ENCODE results near the gene KRT26. TPM values are rescaled to one million over a fixed set of nuclear protein-coding genes. Genes with fewer than 3 reads are reported as not detected.

KRT26 gene
- total and polyA plus RNA-seq, 5 experiments from 2014 or later: not detected

- Mint-ChIP-seq H3K36me3 (no peaks in the 10 kb centered on the region), H3K4me1 (peaks cover 0 to 1% (median 0%) of the 10 kb centered on the region in 4 donors), H3K9me3 (no peaks in the 10 kb centered on the region), H3K27me3 (peaks cover 8 to 38% (median 23%) of the 10 kb centered on the region in 5 donors), H3K4me3 (no peak overlapping the region), H3K27ac (no peak overlapping the region)
- DNase-seq: no peak
- no peak for ATAC-seq
- POLR2A ChIA-PET: no interaction called here
Observed at GRCh38 chr17:40791787-40792436, 19.9 kb upstream of the KRT26 start.

GRCh38 chr17:40791111-40791510 lies 19.1 kb upstream of the KRT26 start:
- no peak for DNase-seq
- ATAC-seq: no peak
- POLR2A ChIA-PET: no interaction called here
- H3K9me3 Mint-ChIP-seq: no peaks in the 10 kb centered on the region
- no peak overlapping the region for H3K27ac Mint-ChIP-seq
- peaks cover 0 to 1% (median 0%) of the 10 kb centered on the region in 4 donors for H3K4me1 Mint-ChIP-seq
- H3K4me3 Mint-ChIP-seq: no peak overlapping the region
- H3K27me3 Mint-ChIP-seq: peaks cover 4 to 33% (median 16%) of the 10 kb centered on the region in 5 donors
- H3K36me3 Mint-ChIP-seq: no peaks in the 10 kb centered on the region

GRCh38 chr17:40782450-40782849 lies 10.4 kb upstream of the KRT26 start, which contains the start of gene KRT27:
KRT27 (minus strand) TSS chr17:40782550; CDS start chr17:40782493, 57 bp downstream.
- no peaks in the 10 kb centered on the region for H3K36me3 Mint-ChIP-seq
- no peak for DNase-seq
- H3K4me1 Mint-ChIP-seq: peaks cover 2 to 8% (median 4%) of the 10 kb centered on the region in 4 donors
- no peaks in the 10 kb centered on the region for H3K9me3 Mint-ChIP-seq
- ATAC-seq: no peak
- H3K27ac Mint-ChIP-seq: no peak within 1 kb of the TSS
- POLR2A ChIA-PET: interaction anchor here (0.7 kb wide), 1 partner anchor 20 kb away, joined by 3 read pairs; no protein-coding TSS in a partner anchor
- H3K4me3 Mint-ChIP-seq: no peak within 1 kb of the TSS
- H3K27me3 Mint-ChIP-seq: peaks cover 18 to 66% (median 46%) of the 10 kb centered on the region in 5 donors

- peak overlapping the region; percentile 16 to 80 (median 60) for H3K4me3 Mint-ChIP-seq
- peak overlapping the region in 1 of 10 donors; percentile 61 for H3K27ac Mint-ChIP-seq
- POLR2A ChIA-PET: no interaction called here
- peaks cover 2 to 8% (median 4%) of the 10 kb centered on the region in 4 donors for H3K4me1 Mint-ChIP-seq
- H3K9me3 Mint-ChIP-seq: no peaks in the 10 kb centered on the region
- ATAC-seq (peak; percentile 90 to 97), DNase-seq (peak in 5 of 10 donors; percentile 2 to 42 (median 14))
- H3K27me3 Mint-ChIP-seq: peaks cover 24 to 75% (median 66%) of the 10 kb centered on the region in 5 donors
- H3K36me3 Mint-ChIP-seq: no peaks in the 10 kb centered on the region
Observed at GRCh38 chr17:40779181-40779909, 7.3 kb upstream of the KRT26 start.

- Mint-ChIP-seq H3K4me1 (peaks cover 2 to 8% (median 4%) of the 10 kb centered on the region in 4 donors), H3K9me3 (no peaks in the 10 kb centered on the region), H3K4me3 (no peak overlapping the region), H3K36me3 (no peaks in the 10 kb centered on the region), H3K27ac (no peak overlapping the region), H3K27me3 (peaks cover 24 to 74% (median 64%) of the 10 kb centered on the region in 5 donors)
- DNase-seq (no peak), ATAC-seq (no peak)
- POLR2A ChIA-PET: no interaction called here
Observed at GRCh38 chr17:40778461-40778860, 6.5 kb upstream of the KRT26 start.

GRCh38 chr17:40777971-40778370 lies 6.0 kb upstream of the KRT26 start:
- peaks cover 20 to 72% (median 59%) of the 10 kb centered on the region in 5 donors for H3K27me3 Mint-ChIP-seq
- peaks cover 2 to 8% (median 4%) of the 10 kb centered on the region in 4 donors for H3K4me1 Mint-ChIP-seq
- no peaks in the 10 kb centered on the region for H3K36me3 Mint-ChIP-seq
- H3K4me3 Mint-ChIP-seq: no peak overlapping the region
- POLR2A ChIA-PET: no interaction called here
- no peak for DNase-seq
- no peak for ATAC-seq
- no peaks in the 10 kb centered on the region for H3K9me3 Mint-ChIP-seq
- H3K27ac Mint-ChIP-seq: no peak overlapping the region

- H3K27ac Mint-ChIP-seq: no peak overlapping the region
- no peak for ATAC-seq
- peaks cover 2 to 8% (median 4%) of the 10 kb centered on the region in 4 donors for H3K4me1 Mint-ChIP-seq
- H3K36me3 Mint-ChIP-seq: no peaks in the 10 kb centered on the region
- POLR2A ChIA-PET: no interaction called here
- no peak overlapping the region for H3K4me3 Mint-ChIP-seq
- H3K27me3 Mint-ChIP-seq: peaks cover 21 to 76% (median 63%) of the 10 kb centered on the region in 5 donors
- H3K9me3 Mint-ChIP-seq: no peaks in the 10 kb centered on the region
- DNase-seq: no peak
Observed at GRCh38 chr17:40777459-40777858, 5.5 kb upstream of the KRT26 start.

- no peak for DNase-seq
- Mint-ChIP-seq H3K27ac (no peak overlapping the region), H3K4me3 (no peak overlapping the region), H3K9me3 (no peaks in the 10 kb centered on the region), H3K36me3 (no peaks in the 10 kb centered on the region), H3K4me1 (peaks cover 2 to 8% (median 4%) of the 10 kb centered on the region in 4 donors), H3K27me3 (peaks cover 28 to 74% (median 60%) of the 10 kb centered on the region in 5 donors)
- POLR2A ChIA-PET: no interaction called here
- ATAC-seq: no peak
Observed at GRCh38 chr17:40775945-40776344, 3.9 kb upstream of the KRT26 start.

- DNase-seq: no peak
- peaks cover 7 to 43% (median 16%) of the 10 kb centered on the region in 5 donors for H3K27me3 Mint-ChIP-seq
Observed at GRCh38 chr17:40765657-40766056, 6.3 kb downstream of the KRT26 start.

GRCh38 chr17:40763752-40764151 lies 8.2 kb downstream of the KRT26 start:
- Mint-ChIP-seq H3K9me3 (peaks cover 17 to 59% (median 43%) of the 10 kb centered on the region in 9 donors), H3K27me3 (peaks cover 8 to 46% (median 19%) of the 10 kb centered on the region in 5 donors), H3K4me3 (no peak overlapping the region), H3K4me1 (no peaks in the 10 kb centered on the region), H3K36me3 (peaks cover 0 to 36% (median 28%) of the 10 kb centered on the region in 3 donors), H3K27ac (no peak overlapping the region)
- POLR2A ChIA-PET: no interaction called here
- DNase-seq: no peak
- no peak for ATAC-seq

More at GRCh38 chr17:40765657-40766056, 6.3 kb downstream of the KRT26 start:
- Mint-ChIP-seq H3K36me3 (peaks cover 0 to 18% (median 12%) of the 10 kb centered on the region in 3 donors), H3K4me3 (no peak overlapping the region), H3K27ac (no peak overlapping the region), H3K9me3 (peaks cover 8 to 40% (median 27%) of the 10 kb centered on the region in 9 donors), H3K4me1 (no peaks in the 10 kb centered on the region)
- POLR2A ChIA-PET: no interaction called here
- no peak for ATAC-seq

GRCh38 chr17:40760105-40761016 lies 11.6 kb downstream of the KRT26 start:
- DNase-seq: no peak
- Mint-ChIP-seq H3K27ac (no peak overlapping the region), H3K27me3 (peaks cover 19 to 45% (median 20%) of the 10 kb centered on the region in 5 donors), H3K4me1 (no peaks in the 10 kb centered on the region), H3K4me3 (no peak overlapping the region), H3K9me3 (peaks cover 25 to 70% (median 52%) of the 10 kb centered on the region in 9 donors), H3K36me3 (peaks cover 0 to 40% (median 33%) of the 10 kb centered on the region in 3 donors)
- POLR2A ChIA-PET: interaction anchor here (0.6 kb wide), 1 partner anchor 56 kb away, joined by 5 read pairs; no protein-coding TSS in a partner anchor
- ATAC-seq: no peak

- no peak for DNase-seq
- H3K27me3 Mint-ChIP-seq: peaks cover 12 to 46% (median 25%) of the 10 kb centered on the region in 5 donors
- no peak for ATAC-seq
- no peak within 1 kb of the TSS for H3K27ac Mint-ChIP-seq
- H3K36me3 Mint-ChIP-seq: peaks cover 0 to 18% (median 17%) of the 10 kb centered on the region in 3 donors
- H3K4me3 Mint-ChIP-seq: no peak within 1 kb of the TSS
- H3K9me3 Mint-ChIP-seq: peaks cover 14 to 27% (median 23%) of the 10 kb centered on the region in 9 donors
- POLR2A ChIA-PET: no interaction called here
- no peaks in the 10 kb centered on the region for H3K4me1 Mint-ChIP-seq
Observed at GRCh38 chr17:40755231-40755630, 16.8 kb downstream of the KRT26 start, which contains the start of gene KRT25. KRT25 (minus strand) TSS chr17:40755331; CDS start chr17:40755271, 60 bp downstream.

Measured in naive thymus-derived CD8-positive, alpha-beta T cell (primary cell).